HG03342 (cell line): ENCODE measurements around the gene NEURL3.
A peak's percentile ranks its signal among the peaks of the same experiment; 100 is the strongest.

Experiments
- ATAC-seq: cut with Tn5 transposase; IDR thresholded peaks from one replicate; pipeline ENCODE4 v1.9.1; 2021; ENCODE audit warnings: mild to moderate bottlenecking, moderate library complexity; ENCODE audit not compliant: unreplicated experiment

NEURL3 gene

DNA sequence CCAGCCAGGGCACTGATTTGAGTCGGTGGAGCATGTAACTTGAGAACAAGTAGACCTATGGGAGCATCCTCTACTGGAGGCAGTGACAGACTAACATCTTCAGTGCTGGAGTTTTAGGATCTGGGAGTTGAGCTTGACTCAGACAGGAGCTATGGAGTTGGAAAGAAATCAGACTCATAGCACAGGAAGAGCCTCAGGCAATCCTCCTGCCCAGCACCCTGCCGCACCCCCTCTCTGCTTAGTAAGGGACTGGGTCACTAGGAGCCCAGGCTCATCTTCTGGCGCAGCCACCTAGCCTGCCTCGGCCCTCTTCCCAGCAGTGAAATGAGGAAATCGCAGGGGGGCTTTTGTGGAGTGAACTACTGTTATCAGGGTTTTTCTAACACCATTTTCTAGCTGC lies 35.0 kb upstream of the NEURL3 start:
- no peak for ATAC-seq

DNA sequence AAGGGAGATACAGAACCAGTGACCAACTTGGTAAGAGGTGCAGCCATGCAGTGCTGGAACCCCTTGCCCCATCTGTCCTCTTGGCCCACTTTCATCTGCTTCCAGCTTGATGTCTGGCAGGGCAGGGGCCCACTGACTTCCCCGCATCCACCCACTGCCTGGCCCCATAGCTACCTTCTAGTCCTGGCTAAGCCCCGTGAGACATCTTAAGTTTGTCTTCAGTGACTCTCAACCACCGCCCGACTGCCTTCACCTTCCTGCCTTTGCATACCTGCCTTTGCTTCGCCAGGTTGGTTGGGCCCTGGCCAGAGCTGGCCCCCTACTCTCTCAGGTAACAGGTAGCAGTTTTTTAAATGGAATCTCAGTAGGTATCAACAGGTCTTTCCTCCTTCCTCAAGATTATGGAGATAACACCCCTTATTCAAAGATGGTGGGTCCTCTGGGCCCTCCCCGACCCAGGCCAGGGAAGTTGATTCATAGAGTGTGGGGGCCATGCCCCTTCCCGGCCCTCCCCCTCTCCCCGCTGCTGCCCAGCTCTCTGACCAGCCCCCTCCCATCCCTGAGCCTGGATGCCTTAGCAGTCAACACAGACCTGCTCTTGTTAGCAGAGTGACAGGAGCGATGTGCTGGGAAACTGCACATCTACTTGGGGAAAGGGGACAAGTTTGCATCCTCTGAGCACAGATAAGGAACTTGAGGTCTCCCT lies 34.2 kb upstream of the NEURL3 start:
- ATAC-seq: no peak

DNA sequence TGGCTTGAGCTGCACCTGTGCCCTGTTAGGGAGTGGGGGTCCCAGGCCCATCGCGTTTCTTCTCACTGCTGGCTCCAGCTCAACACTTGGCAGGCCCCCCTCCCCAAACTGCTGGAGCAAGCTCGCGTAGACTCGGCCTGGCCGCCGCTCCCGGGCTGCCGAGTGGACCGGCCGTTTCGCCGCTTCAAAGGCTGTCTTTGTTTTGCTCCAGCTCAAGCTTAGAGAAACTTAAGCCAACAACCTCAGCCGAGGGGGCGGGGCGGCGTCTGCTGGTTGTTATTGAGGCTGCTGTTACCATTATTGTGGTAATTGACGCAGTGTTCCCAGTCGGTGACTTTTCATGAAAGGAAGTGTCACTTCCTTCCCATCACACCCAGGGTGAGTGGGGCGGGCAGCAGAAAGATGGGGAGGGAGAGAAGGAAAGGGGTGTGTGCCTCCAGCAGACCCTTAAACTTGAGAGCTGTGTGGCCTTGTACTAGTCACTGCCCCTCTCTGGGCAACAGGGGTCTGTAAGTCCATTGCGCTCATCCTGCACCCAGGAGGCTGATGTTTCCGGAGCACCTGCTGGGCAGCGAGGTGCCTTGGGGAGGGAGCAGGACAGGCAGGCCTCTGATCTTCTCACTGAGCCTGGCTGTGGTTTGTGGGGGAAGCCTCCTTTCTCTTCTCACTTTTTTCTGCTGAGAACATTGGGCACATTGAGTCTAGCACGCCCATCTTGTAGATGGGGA lies 33.5 kb upstream of the NEURL3 start:
- no peak for ATAC-seq

DNA sequence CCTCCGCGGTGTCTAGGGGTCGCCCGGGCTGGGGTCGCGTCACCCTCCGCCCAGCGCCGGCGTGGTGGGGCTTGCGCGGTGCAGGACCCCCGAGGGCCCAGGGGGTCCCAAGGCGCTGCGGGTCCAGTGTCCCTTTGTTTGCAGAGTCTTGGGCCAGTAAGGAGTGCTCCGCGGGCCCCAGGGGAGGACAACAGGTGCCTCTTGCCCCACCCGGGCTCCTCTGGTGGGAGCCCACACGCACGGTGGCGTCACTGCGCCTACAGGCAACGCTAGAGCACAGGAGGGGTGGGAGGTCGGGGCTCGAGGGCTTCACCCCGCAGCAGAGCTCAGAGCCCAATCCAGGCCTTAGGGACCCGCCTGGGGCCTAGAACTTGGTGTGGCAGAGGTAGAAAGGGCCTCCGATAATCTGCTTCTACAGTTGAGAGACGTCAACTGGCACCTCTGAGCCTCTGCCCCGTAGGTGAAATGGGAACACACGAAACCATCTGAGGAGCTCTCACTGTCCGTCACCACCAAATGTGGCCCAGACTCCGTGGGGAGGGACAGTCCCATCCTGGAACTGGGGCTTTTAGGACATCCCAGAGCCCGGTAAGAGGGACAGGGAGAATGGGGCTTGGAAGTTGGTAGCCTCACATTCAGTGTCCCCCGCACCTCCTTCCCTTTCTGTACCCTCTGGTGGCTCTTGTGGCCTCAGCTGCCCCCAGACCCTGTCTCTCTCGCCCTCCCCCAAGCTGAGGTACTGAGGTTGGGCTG lies 32.8 kb upstream of the NEURL3 start:
- ATAC-seq: no peak

DNA sequence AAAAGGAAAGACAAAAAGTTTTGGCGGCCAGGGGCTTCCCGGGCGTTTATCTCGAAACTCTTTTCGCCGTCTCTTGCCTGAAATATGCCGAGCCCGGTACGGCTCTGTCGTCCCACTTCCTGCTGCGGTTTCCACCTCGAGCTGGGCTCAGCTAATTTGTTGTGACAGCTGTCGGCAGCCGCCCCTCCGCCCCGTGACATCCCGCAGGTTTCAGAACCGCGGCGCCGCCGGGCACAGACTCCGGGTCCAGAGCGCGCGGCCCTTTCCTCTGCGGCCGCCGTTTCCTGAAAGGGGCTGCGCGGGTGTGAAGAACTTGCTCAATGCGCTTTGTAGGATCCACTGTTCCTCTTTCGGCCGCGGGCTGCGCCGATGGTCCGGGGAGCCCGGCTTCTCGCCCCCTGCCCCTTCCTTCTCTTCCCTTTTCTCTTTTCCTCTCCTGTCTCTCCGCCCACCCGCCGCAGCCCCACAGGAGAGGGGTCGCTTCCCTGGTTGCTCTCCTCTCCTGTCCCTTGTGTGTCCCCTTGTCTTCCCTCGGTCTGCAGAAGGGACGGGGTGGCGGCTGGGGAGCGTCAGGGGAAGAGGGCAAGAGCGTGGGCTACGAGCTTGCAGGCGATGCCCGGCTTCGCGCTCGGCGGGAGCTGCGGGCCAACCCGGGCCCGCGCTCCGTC lies 32.0 kb upstream of the NEURL3 start:
- ATAC-seq: peak; percentile 52

DNA sequence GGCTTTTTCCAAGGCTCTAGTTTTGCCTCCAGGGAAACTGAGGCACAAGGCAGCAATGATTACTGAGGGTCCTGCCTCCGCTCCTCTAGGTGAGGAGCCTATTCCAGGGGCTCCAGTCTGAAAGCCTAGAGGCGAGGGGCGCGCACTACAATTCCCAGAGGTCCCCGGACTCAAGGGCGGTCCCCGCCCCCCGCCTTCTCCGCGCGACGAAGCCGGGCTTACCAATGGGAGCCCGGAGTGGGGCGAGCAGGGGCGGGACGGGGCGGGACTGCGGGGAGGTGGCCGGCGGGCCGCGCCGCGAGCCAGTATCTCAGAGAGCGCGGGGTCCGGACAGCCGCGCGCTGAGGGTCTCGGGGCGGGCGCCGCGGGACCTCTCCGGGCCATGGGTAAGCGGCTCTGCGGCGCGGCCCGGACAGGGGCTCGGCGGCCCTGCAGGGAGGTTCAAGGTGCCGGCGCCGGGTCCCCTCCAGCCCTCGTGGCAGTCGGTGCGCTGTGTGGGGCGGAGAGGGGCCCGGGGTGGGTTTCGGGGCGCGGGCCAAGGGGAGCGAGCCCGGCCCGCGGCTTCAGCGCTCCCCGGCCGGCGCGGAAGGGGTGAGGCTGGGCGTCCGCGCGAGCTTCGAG lies 31.4 kb upstream of the NEURL3 start, which contains the start of gene ARID5A:
Gene ARID5A (plus strand): TSS at position 308 of the 621 bp plus-strand sequence. CDS start 75 bp downstream, at position 383.
- peak; percentile 45 for ATAC-seq

DNA sequence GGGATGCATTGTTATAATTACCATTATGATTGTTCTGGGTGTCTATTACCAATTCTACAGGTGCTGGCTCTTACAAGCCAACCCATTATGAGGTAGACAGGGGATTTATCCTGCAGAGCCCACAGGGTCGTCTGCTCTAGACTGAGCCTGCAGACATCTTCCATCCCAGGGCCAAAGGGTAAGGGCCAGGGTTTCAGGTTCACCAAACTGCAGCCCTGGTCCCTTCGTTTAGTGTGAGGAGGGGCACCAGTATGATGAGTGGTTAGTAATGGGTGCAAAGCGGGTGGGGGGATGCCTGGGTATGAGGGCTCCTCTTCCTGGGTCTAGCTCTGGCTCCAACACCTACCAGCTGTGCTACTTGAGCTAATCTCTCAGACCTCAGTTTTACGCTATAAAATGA lies 30.2 kb upstream of the NEURL3 start:
- no peak for ATAC-seq

DNA sequence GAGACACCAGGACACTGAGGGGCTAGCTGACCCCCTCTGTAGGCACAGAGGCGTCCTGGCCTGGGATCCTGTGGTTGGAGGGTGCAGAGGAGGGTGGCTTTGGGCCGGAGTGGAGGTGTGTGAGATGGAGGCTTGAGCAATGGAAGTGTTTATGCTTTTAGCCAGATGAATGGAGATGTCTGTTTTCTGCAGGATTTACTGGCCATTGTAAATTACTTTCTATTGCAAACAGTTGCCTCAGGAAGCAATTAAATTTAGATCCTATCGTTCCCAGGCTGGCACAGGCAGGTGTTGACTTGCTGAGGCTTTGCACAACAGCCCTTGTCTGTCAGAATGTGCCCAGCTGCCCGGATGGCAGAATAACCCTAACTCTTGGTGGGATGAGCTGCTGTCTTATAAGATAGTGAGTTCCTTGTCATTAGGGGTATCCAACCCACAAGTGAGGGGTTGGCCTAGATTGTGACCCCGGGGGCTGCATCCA lies 29.6 kb upstream of the NEURL3 start:
- ATAC-seq: no peak

DNA sequence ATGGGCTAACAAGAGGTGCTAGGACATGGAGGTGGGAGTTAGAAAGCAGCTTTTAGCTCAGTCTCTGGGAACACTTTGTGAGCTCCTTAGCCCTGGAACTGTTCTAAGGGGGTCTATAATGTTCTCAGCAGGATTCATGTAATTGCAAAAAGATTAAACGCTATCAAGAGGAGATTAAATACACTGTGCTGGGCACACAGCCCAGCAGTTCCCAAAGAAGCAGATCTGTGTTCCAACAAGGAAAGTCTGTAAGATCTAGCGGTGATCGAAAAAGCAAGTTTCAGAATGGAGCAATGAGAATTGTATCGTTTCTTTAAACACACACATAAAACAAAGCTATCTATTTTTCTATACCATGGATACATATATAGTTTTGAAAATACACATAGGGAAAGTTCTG lies 29.0 kb upstream of the NEURL3 start:
- no peak for ATAC-seq

DNA sequence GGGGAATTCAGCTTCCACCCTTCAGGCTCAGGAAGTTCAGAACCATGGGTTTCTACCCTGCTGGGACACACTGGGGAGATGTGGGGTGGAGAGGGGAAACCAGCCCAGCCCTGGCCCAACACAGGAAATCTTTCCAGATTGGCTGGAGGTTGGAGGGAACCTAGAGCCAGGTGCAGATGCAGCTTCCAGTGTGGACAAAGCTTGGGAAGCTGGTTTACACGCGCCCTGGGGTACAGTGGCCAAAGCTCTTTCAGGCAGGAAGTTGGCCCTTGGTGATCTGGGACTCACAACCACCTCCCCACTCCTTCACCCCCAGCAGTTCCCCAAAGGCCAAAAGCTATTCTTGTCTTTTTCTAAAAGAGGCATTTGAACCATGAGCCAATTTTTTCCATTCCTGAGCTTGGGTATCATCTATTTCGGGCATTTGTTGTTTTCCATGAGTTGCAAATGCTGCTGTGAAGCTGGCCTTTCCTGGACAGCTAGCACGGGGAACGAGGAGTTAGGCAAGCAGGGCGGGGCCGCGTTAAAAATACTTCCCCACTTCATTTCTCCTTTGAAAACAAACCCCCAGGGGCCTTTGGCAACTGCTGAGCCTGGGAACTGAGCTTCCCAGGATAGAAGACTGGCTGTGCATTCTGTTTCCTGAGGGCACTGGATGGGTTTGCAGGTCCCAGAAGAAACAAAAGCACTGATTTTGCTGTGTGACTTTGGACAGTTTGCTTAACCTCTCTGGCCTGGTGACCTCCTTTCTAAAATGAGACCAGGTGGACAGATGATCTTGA lies 28.3 kb upstream of the NEURL3 start:
- ATAC-seq: no peak

DNA sequence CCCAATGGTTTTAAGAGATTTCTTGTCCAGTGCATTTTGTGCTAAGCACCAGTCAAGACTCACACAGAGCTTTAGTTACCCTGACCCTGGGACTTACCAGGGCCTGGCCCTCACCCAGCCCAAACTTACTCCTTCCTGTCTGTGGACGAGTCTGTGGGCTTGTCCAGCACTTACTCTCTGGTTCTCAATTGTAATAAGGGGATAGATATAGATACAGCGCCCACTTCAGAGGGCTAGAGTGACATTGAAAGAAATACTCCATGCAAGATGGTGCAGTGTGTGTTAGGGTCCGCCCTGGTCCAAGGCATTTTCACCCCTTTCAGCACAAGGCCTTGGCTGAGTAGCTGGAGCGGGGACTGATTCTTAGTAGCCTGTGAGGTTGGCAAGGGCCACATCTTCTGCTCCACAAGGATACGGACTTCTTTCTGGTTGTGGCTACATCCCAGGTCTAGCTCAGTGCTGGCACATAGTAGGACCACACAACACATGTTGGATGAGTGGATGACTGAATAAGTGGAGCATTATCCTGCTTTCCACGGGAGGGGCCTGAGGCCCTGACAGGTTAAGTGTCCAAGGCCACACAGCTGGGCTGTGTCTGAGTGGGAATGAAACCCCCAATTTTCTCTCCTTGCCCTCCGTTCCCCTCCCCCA lies 27.6 kb upstream of the NEURL3 start:
- no peak for ATAC-seq

DNA sequence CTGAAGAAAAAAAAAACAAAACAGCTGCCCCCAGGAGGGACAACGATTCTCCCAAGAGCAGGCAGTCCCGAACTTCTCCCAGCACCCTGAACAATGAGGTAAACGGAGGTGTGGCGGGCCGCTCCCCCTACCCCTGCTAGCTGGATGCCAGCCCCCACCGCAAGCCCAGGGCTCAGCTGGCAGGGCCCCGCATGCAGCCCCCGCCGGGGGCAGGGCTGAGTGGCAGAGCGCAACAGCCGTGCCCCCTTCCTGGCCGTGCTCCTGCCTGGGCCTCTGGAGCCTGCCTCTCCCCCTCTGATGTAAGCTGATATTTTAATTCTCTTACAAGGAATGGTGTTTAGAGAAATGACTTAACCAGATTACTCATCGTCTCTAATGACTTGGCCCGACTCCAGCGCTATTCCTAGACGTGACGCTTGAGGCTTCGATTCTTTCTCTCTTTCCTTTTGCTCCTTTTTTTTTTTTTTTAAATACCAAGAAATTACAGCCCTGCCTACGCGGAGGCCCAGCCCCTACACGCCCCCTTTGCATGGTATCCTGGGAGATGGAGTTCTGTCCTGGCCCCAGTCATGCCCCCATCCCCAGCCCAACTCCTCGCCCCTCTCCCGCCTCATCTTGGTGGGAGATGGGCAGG lies 26.8 kb upstream of the NEURL3 start:
- ATAC-seq: no peak

DNA sequence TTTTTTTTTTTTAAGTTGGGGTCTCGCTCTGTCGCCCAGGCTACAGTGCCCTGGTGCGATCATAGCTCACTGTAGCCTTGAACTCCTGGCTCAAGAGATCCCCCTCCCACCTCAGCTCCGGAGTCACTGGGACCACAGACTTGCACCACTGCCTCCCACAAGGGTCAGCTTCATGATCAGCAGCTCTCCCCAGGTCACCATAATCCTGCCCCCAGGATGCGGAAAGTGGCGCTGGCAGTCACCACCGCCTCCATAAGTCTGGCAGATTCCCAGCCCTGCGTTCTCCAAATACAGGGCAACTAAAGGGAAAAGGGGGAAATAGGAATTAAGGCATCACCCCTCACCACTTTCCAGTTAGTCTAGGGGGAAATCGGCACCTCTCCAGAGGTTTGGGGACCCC lies 26.2 kb upstream of the NEURL3 start:
- ATAC-seq: no peak

DNA sequence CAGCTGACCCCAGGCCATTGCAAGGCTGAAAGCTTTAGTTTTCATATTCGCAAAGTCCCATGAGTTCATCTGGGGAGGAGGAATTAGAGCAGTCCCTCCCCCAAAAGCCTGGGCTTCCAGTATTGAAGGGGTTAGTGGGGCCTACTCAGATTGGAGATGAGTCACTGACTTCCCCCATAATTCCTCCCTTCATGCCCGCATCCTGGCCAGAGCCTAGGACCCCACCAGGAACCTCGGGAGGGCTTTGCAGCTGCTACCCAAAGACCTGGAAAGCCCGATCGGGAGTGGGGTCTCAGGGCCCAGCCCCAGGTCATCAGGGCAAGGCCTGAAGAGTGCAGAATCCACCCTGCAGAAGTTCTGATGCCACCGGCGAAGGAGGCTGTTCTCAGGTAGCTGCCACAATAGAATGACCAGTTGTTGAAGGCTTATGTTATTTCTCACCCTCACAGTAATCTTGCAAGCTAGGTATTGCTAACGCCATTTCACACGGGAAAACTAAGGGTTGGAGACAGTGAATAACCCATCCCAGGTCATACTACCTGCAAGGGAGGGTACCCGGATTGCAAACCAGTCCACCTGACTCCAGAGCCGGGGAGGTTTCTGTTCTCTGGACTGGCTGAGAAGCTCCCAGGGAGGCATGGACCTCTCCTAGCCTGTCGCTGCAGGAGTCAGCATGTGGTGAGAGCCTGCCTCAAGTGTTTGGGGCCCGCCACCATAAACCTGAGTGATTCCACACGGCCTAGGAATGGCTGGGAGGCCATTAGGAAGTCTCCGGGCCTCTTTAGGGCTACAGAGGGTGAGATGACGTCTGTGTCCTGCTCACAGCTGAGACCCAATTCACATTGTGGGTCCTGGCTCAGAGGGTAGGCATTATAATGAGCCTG lies 25.6 kb upstream of the NEURL3 start:
- ATAC-seq: no peak

DNA sequence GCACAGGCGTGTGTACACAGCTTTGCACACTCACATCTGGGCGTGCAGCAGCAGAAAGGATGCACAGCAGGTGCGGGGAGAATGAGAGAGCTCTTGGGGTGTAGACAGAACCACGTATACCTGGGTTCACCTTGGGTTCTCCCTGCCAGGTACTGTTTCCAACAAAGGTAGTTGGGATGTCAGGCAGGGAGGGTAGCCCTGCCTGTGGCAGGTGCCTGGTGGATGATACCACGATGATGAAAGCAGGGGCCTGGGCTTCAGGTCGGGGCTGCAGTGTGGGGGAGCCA lies 24.9 kb upstream of the NEURL3 start:
- no peak for ATAC-seq

DNA sequence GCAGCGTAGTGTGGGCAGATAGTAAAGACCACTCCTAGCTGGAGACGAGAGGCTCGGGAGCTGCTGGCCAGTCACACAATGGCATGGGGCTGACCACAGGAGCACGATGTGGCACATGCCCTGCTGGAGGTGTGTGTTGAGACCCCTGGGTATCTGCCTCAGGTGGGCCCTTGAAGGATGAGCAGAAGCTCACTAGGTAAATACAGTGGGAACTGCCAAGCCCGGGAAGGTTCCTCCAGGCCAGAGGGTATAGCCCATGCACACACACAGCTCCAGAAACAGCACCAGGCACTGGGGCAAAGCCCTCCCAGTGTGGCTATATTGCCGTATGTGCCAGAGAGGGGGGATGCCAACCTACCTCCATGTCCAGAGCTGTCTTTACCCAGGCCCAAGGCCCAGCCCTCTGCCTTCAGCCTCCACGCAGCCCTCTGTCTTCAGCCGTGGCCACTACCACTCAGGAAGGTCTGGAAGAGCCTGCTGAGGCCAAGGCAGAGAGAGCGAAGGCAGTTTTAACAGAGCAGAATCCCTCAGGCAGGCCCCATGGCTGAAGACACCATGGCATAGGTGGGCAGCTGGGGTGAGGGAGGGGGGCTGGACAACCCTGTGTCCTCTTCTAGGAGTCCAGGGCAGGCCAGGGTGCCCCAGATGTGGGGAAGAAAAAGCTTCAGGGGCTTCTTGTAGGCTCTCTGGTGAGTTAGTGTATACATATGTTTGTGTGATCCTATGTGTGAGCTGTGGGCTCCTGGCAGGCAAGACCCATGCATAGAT lies 24.4 kb upstream of the NEURL3 start:
- ATAC-seq: no peak

DNA sequence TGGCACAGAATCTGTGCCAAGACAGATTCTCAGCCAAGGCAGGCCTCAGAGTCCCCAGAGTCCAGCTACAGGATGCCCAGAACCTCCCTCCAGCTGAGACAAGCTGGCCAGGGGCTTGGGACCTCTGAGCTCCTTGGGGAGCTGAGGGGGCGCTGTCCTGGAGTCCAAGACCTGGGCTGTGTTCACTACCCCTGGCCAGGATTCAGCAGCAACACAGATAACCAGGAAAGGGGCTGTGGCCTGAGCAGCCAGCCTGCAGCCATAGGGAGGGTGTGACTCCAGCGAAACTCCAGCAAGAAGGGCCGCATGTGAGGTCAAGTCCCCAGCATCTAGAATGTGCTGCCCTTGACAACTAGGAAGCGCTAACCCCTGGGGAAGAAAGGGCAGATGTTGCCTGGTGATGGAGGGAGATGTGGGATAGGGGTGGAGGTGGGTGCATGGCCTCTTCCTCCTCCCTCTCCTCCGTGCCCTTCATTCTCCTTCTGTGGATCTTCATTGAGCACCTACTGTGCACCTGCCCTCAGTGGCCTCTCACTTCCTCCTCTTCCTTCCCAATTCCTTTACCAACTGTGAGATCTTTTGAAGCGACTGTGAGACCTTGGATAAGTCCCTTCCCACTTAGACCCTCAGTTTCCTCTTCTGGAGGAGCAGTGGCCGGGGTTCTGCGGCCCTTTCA lies 23.7 kb upstream of the NEURL3 start:
- ATAC-seq: no peak
